Brain microvascular endothelial cell (primary cell): Measurements from ENCODE around the gene TEC.
"Not testable (repeated sequence)": the region's sequence is repeated elsewhere in the genome, so short reads cannot be mapped to it uniquely, and the experiment has no call there.

Experiments
- DNase-seq: peaks from one replicate; pipeline ENCODE4 v3.0.0-alpha.2; 2020
- H3K27ac ChIP-seq: fragments of 250-450 bp; sonication (Bioruptor Pico); 2 replicates; pipeline ENCODE4 v1.5.1; 2020; ENCODE audit warnings: mild to moderate bottlenecking, moderate library complexity
- H3K27me3 ChIP-seq: fragments of 250-450 bp; sonication (Bioruptor Pico); replicated peaks from 2 replicates; pipeline ENCODE4 v1.5.1; 2020; ENCODE audit warnings: mild to moderate bottlenecking
- H3K36me3 ChIP-seq: fragments of 250-450 bp; sonication (Bioruptor Pico); replicated peaks from 2 replicates; pipeline ENCODE4 v1.5.1; 2020; ENCODE audit warnings: mild to moderate bottlenecking
- H3K4me3 ChIP-seq: 2 replicates; pipeline ENCODE4 v1.5.1; 2011; ENCODE audit warnings: low read depth, mild to moderate bottlenecking, control low read depth, low read length, moderate library complexity
- CTCF ChIP-seq: IDR thresholded peaks from 2 replicates; pipeline ENCODE4 v1.5.1; 2011; ENCODE audit warnings: low read depth, mild to moderate bottlenecking, moderate library complexity, low read length, control low read depth, inconsistent platforms; ENCODE audit errors: missing control alignments
- in situ Hi-C: cut with HindIII; loops from 2 replicates; pipeline ENCODE4 v1.10.0; 2017; ENCODE audit warnings: low sequenced_read_pairs, low pct_ligation_motif_present

TEC gene

GRCh38 chr4:48268956-48269860 lies at the start of gene TEC:
TSS of gene TEC (minus strand) at chr4:48269838. CDS start at chr4:48228614, 41,224 bp downstream.
- no peak for TF ChIP-seq CTCF
- no peaks in the 10 kb centered on the region for H3K36me3 ChIP-seq
- in situ Hi-C loops, result no loop called here
- peak within 1 kb of the TSS; percentile 71 for H3K4me3 ChIP-seq
- no peak for DNase-seq
- H3K27ac ChIP-seq, result no peak within 1 kb of the TSS
- no peaks in the 10 kb centered on the region for H3K27me3 ChIP-seq

GRCh38 chr4:48315728-48316630 lies 46.3 kb upstream of the TEC start:
- Histone ChIP-seq H3K36me3 (no peaks in the 10 kb centered on the region), H3K27ac (no peak overlapping the region), H3K27me3 (no peaks in the 10 kb centered on the region), H3K4me3 (no peak overlapping the region)
- DNase-seq, result peak; percentile 59
- in situ Hi-C loops, result no loop called here
- peak; percentile 79 for TF ChIP-seq CTCF

- H3K4me3 ChIP-seq, DNase-seq, in situ Hi-C loops, H3K27ac ChIP-seq, H3K27me3 ChIP-seq, H3K36me3 ChIP-seq: not testable (repeated sequence)
Measured at GRCh38 chr4:48314746-48315145, 45.1 kb upstream of the TEC start.

GRCh38 chr4:48311896-48312295 lies 42.3 kb upstream of the TEC start:
- no peaks in the 10 kb centered on the region for H3K36me3 ChIP-seq
- in situ Hi-C loops, result no loop called here
- TF ChIP-seq CTCF, result no peak
- no peak for DNase-seq
- H3K27ac ChIP-seq, result no peak overlapping the region
- H3K4me3 ChIP-seq, result no peak overlapping the region
- no peaks in the 10 kb centered on the region for H3K27me3 ChIP-seq

- no peak for DNase-seq
- no peak for TF ChIP-seq CTCF
- Histone ChIP-seq H3K4me3 (no peak overlapping the region), H3K27ac (no peak overlapping the region), H3K36me3 (no peaks in the 10 kb centered on the region), H3K27me3 (no peaks in the 10 kb centered on the region)
- in situ Hi-C loops, result no loop called here
Measured at GRCh38 chr4:48308901-48309300, 39.3 kb upstream of the TEC start.

GRCh38 chr4:48307528-48307927 lies 37.9 kb upstream of the TEC start:
- no peak overlapping the region for H3K4me3 ChIP-seq
- no peak overlapping the region for H3K27ac ChIP-seq
- no peak for DNase-seq
- TF ChIP-seq CTCF, result no peak
- no peaks in the 10 kb centered on the region for H3K27me3 ChIP-seq
- H3K36me3 ChIP-seq, result no peaks in the 10 kb centered on the region
- in situ Hi-C loops, result no loop called here
